Glomerular endothelial cell (primary cell): Measurements from ENCODE around the gene MAP10. TPM values are rescaled to one million over a fixed set of nuclear protein-coding genes. Genes with fewer than 3 reads are reported as not detected.

ENCODE experiments used
- DNase-seq: peaks from one replicate; pipeline ENCODE4 v3.0.0-alpha.2; 2011; ENCODE audit warnings: low read depth, low spot score; ENCODE audit errors: extremely low read depth
- total RNA-seq: library from RNA; depleted of rRNA; stranded (reverse); fragments of >200 nt; gene quantifications from 2 replicates; pipeline ENCODE4 v1.2.3, GENCODE V29; 2015

MAP10 gene
- total RNA-seq, 1 donor from 2014 or later = 1.3 TPM

GRCh38 chr1:232854798-232855159 lies 49.6 kb downstream of the MAP10 start:
- DNase-seq = no peak

GRCh38 chr1:232856541-232856940 lies 51.3 kb downstream of the MAP10 start:
- no peak for DNase-seq

Other genes starting within 250 kb of the MAP10 start
- 24.5 and 60.3 TPM in 2 replicates for gene SIPA1L2, start 175.3 kb upstream of the MAP10 start, total RNA-seq
- 15.2 and 32.7 TPM in 2 replicates for gene NTPCR, start 145.2 kb downstream of the MAP10 start, total RNA-seq